Effector memory CD4-positive, alpha-beta T cell (primary cell): ENCODE measurements around the gene P2RY8.
A peak's percentile ranks its signal among the peaks of the same experiment; 100 is the strongest.
"Not testable (repeated sequence)": the region's sequence is repeated elsewhere in the genome, so short reads cannot be mapped to it uniquely, and the experiment has no call there.

Experiments used
- DNase-seq, 3 donors: peaks; one replicate each; pipeline ENCODE4 v3.0.0-alpha.2; 2020
- H3K27ac ChIP-seq: 2 replicates; pipeline ENCODE4 v1.7.0; 2013; ENCODE audit warnings: mild to moderate bottlenecking, low read length, moderate library complexity; ENCODE audit not compliant: insufficient read depth, poor library complexity, severe bottlenecking
- H3K27me3 ChIP-seq: replicated peaks from 2 replicates; pipeline ENCODE4 v1.7.0; 2013; ENCODE audit warnings: mild to moderate bottlenecking, low read length; ENCODE audit not compliant: insufficient read depth, control insufficient read depth, poor library complexity, severe bottlenecking
- H3K36me3 ChIP-seq: 2 replicates; pipeline ENCODE4 v1.7.0; 2013; ENCODE audit warnings: mild to moderate bottlenecking, low read length, moderate library complexity; ENCODE audit not compliant: control insufficient read depth, insufficient read depth
- H3K4me1 ChIP-seq: 2 replicates; pipeline ENCODE4 v1.7.0; 2013; ENCODE audit warnings: low read length, mild to moderate bottlenecking; ENCODE audit not compliant: control insufficient read depth, insufficient read depth, poor library complexity, severe bottlenecking
- H3K4me3 ChIP-seq: 2 replicates; pipeline ENCODE4 v1.7.0; 2013; ENCODE audit warnings: low read length, low read depth, mild to moderate bottlenecking; ENCODE audit not compliant: insufficient read depth, poor library complexity, severe bottlenecking
- H3K9me3 ChIP-seq: 2 replicates; pipeline ENCODE4 v1.7.0; 2013; ENCODE audit warnings: mild to moderate bottlenecking, low read length, moderate library complexity; ENCODE audit not compliant: control insufficient read depth

The P2RY8 gene

GRCh38 chrX:1564750-1565683 is 28.0 kb upstream of the P2RY8 start:
- no peak overlapping the region for H3K4me3 ChIP-seq
- peak overlapping the region; percentile 11 for H3K27ac ChIP-seq
- no peaks in the 10 kb centered on the region for H3K9me3 ChIP-seq
- H3K27me3 ChIP-seq: no peaks in the 10 kb centered on the region
- peaks cover 12% of the 10 kb centered on the region for H3K4me1 ChIP-seq
- DNase-seq: no peak
- no peaks in the 10 kb centered on the region for H3K36me3 ChIP-seq

GRCh38 chrX:1564077-1564476 is 27.1 kb upstream of the P2RY8 start:
- not testable (repeated sequence) for H3K36me3 ChIP-seq, H3K9me3 ChIP-seq, DNase-seq, H3K4me3 ChIP-seq, H3K27me3 ChIP-seq, H3K27ac ChIP-seq
- H3K4me1 ChIP-seq: peaks cover 12% of the 10 kb centered on the region

GRCh38 chrX:1561164-1561563 is 24.2 kb upstream of the P2RY8 start:
- Histone ChIP-seq H3K4me1 (peaks cover 12% of the 10 kb centered on the region), H3K4me3 (no peak overlapping the region), H3K27me3 (no peaks in the 10 kb centered on the region), H3K27ac (no peak overlapping the region), H3K36me3 (no peaks in the 10 kb centered on the region), H3K9me3 (no peaks in the 10 kb centered on the region)
- DNase-seq: no peak

GRCh38 chrX:1558761-1559468 is 21.9 kb upstream of the P2RY8 start:
- Histone ChIP-seq H3K9me3 (peaks cover 5% of the 10 kb centered on the region), H3K27me3 (no peaks in the 10 kb centered on the region), H3K4me3 (no peak overlapping the region), H3K27ac (no peak overlapping the region), H3K4me1 (peaks cover 24% of the 10 kb centered on the region), H3K36me3 (no peaks in the 10 kb centered on the region)
- DNase-seq: no peak

GRCh38 chrX:1557442-1557841 is 20.5 kb upstream of the P2RY8 start:
- H3K36me3 ChIP-seq, H3K27ac ChIP-seq, H3K27me3 ChIP-seq, H3K4me3 ChIP-seq, H3K9me3 ChIP-seq, DNase-seq: not testable (repeated sequence)
- H3K4me1 ChIP-seq: peaks cover 37% of the 10 kb centered on the region

GRCh38 chrX:1555370-1555769 is 18.4 kb upstream of the P2RY8 start:
- peak overlapping the region; percentile 60 for H3K27ac ChIP-seq

GRCh38 chrX:1554469-1555210 is 17.7 kb upstream of the P2RY8 start:
- peak in 2 of 3 donors; percentile 39 to 43 for DNase-seq
- peaks cover 40% of the 10 kb centered on the region for H3K4me1 ChIP-seq
- peak overlapping the region; percentile 60 for H3K27ac ChIP-seq
- peak overlapping the region; percentile 8 for H3K4me3 ChIP-seq
- H3K36me3 ChIP-seq: no peaks in the 10 kb centered on the region
- peaks cover 5% of the 10 kb centered on the region for H3K9me3 ChIP-seq
- H3K27me3 ChIP-seq: no peaks in the 10 kb centered on the region

More at GRCh38 chrX:1555370-1555769, 18.4 kb upstream of the P2RY8 start:
- Histone ChIP-seq H3K4me3 (no peak overlapping the region), H3K27me3 (no peaks in the 10 kb centered on the region), H3K4me1 (peaks cover 40% of the 10 kb centered on the region), H3K36me3 (no peaks in the 10 kb centered on the region), H3K9me3 (peaks cover 5% of the 10 kb centered on the region)
- DNase-seq: no peak

- Histone ChIP-seq H3K4me1 (peaks cover 40% of the 10 kb centered on the region), H3K27ac (peak overlapping the region; percentile 50)
Measured at GRCh38 chrX:1551959-1552546, 15.1 kb upstream of the P2RY8 start.

GRCh38 chrX:1546691-1547251 is 9.8 kb upstream of the P2RY8 start:
- Histone ChIP-seq H3K27ac (no peak overlapping the region), H3K4me3 (no peak overlapping the region), H3K27me3 (no peaks in the 10 kb centered on the region), H3K36me3 (no peaks in the 10 kb centered on the region), H3K4me1 (peaks cover 10% of the 10 kb centered on the region), H3K9me3 (no peaks in the 10 kb centered on the region)
- DNase-seq: no peak

More at GRCh38 chrX:1551959-1552546, 15.1 kb upstream of the P2RY8 start:
- Histone ChIP-seq H3K27me3 (no peaks in the 10 kb centered on the region), H3K9me3 (peaks cover 5% of the 10 kb centered on the region), H3K4me3 (no peak overlapping the region), H3K36me3 (no peaks in the 10 kb centered on the region)
- no peak for DNase-seq
